Parathyroid adenoma (tissue), 2 donors: ENCODE measurements around the gene SH3BGR.

Source experiments
- H2AFZ ChIP-seq: fragments of 300-600 bp; sonication (generic); one replicate; pipeline ENCODE4 v1.7.0; 2017; ENCODE audit warnings: antibody characterized with exemption, mild to moderate bottlenecking
- H3K27ac ChIP-seq: fragments of 300-600 bp; sonication (generic); one replicate; pipeline ENCODE4 v1.7.0; 2017
- H3K27me3 ChIP-seq: fragments of 300-600 bp; sonication (generic); one replicate; pipeline ENCODE4 v1.7.0; 2017; ENCODE audit warnings: low read length; ENCODE audit not compliant: control insufficient read depth, insufficient read depth
- H3K36me3 ChIP-seq: fragments of 300-600 bp; sonication (generic); one replicate; pipeline ENCODE4 v1.7.0; 2017; ENCODE audit warnings: low read length; ENCODE audit not compliant: control insufficient read depth, insufficient read depth
- H3K4me1 ChIP-seq: fragments of 300-600 bp; sonication (generic); one replicate; pipeline ENCODE4 v1.7.0; 2017; ENCODE audit warnings: control low read depth
- H3K4me2 ChIP-seq: fragments of 300-600 bp; sonication (generic); one replicate; pipeline ENCODE4 v1.7.0; 2017; ENCODE audit warnings: low read length
- H3K4me3 ChIP-seq: fragments of 300-600 bp; sonication (generic); one replicate; pipeline ENCODE4 v1.7.0; 2017; ENCODE audit warnings: low read depth, low read length
- H3K79me2 ChIP-seq: fragments of 300-600 bp; sonication (generic); one replicate; pipeline ENCODE4 v1.7.0; 2017; ENCODE audit warnings: control low read depth
- H3K9ac ChIP-seq: fragments of 300-600 bp; sonication (generic); one replicate; pipeline ENCODE4 v1.7.0; 2017; ENCODE audit warnings: mild to moderate bottlenecking
- H3K9me3 ChIP-seq: fragments of 300-600 bp; sonication (generic); one replicate; pipeline ENCODE4 v1.7.0; 2017; ENCODE audit warnings: low read length; ENCODE audit not compliant: control insufficient read depth
- CTCF ChIP-seq: fragments of 300-600 bp; sonication (generic); IDR thresholded peaks from one replicate; pipeline ENCODE4 v1.7.0; 2017; ENCODE audit warnings: antibody characterized with exemption, mild to moderate bottlenecking
- donor health status: primary hyperparathyroidism.

SH3BGR gene

GRCh38 chr21:39456665-39457064, 4.9 kb downstream of the SH3BGR start:
- no peaks in the 10 kb centered on the region for H3K79me2 ChIP-seq
- H3K9ac ChIP-seq, result no peak overlapping the region
- H3K4me1 ChIP-seq, result no peaks in the 10 kb centered on the region
- no peak overlapping the region for H2AFZ ChIP-seq
- H3K36me3 ChIP-seq, result no peaks in the 10 kb centered on the region
- H3K4me2 ChIP-seq, result no peak overlapping the region
- no peaks in the 10 kb centered on the region for H3K9me3 ChIP-seq
- TF ChIP-seq CTCF, result no peak
- no peak overlapping the region for H3K27ac ChIP-seq
- no peaks in the 10 kb centered on the region for H3K27me3 ChIP-seq
- no peak overlapping the region for H3K4me3 ChIP-seq

GRCh38 chr21:39461419-39461818, 9.6 kb downstream of the SH3BGR start:
- Histone ChIP-seq H3K36me3 (no peaks in the 10 kb centered on the region), H3K9ac (no peak overlapping the region), H3K79me2 (no peaks in the 10 kb centered on the region), H3K27ac (no peak overlapping the region), H3K27me3 (no peaks in the 10 kb centered on the region), H2AFZ (no peak overlapping the region), H3K4me1 (no peaks in the 10 kb centered on the region), H3K4me2 (no peak overlapping the region), H3K9me3 (no peaks in the 10 kb centered on the region), H3K4me3 (no peak overlapping the region)
- TF ChIP-seq CTCF, result no peak

- Histone ChIP-seq H3K9ac (no peak overlapping the region), H3K36me3 (no peaks in the 10 kb centered on the region), H3K4me2 (no peak overlapping the region), H3K4me3 (no peak overlapping the region), H3K79me2 (no peaks in the 10 kb centered on the region), H3K27ac (no peak overlapping the region), H3K27me3 (no peaks in the 10 kb centered on the region), H2AFZ (no peak overlapping the region), H3K9me3 (no peaks in the 10 kb centered on the region), H3K4me1 (no peaks in the 10 kb centered on the region)
- TF ChIP-seq CTCF, result no peak
Measured at GRCh38 chr21:39463308-39463707, 11.5 kb downstream of the SH3BGR start.

- Histone ChIP-seq H3K4me1 (no peaks in the 10 kb centered on the region), H3K9ac (no peak overlapping the region), H3K4me3 (no peak overlapping the region), H2AFZ (no peak overlapping the region), H3K4me2 (no peak overlapping the region), H3K36me3 (no peaks in the 10 kb centered on the region), H3K27ac (no peak overlapping the region), H3K9me3 (no peaks in the 10 kb centered on the region), H3K79me2 (no peaks in the 10 kb centered on the region), H3K27me3 (no peaks in the 10 kb centered on the region)
- no peak for TF ChIP-seq CTCF
Measured at GRCh38 chr21:39466584-39466983, 14.8 kb downstream of the SH3BGR start.

- Histone ChIP-seq H3K27me3 (no peaks in the 10 kb centered on the region), H3K4me1 (no peaks in the 10 kb centered on the region), H3K4me2 (no peak overlapping the region), H3K79me2 (no peaks in the 10 kb centered on the region), H3K36me3 (no peaks in the 10 kb centered on the region), H3K4me3 (no peak overlapping the region), H3K9me3 (no peaks in the 10 kb centered on the region), H3K27ac (no peak overlapping the region), H2AFZ (no peak overlapping the region), H3K9ac (no peak overlapping the region)
- TF ChIP-seq CTCF, result no peak
Measured at GRCh38 chr21:39467746-39468145, 16.0 kb downstream of the SH3BGR start.
